ENCODE measurements around the gene PRTFDC1. TPM values are rescaled to one million over a fixed set of nuclear protein-coding genes. Genes with fewer than 3 reads are reported as not detected.

PRTFDC1 gene, protein sequence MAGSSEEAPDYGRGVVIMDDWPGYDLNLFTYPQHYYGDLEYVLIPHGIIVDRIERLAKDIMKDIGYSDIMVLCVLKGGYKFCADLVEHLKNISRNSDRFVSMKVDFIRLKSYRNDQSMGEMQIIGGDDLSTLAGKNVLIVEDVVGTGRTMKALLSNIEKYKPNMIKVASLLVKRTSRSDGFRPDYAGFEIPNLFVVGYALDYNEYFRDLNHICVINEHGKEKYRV
- total RNA-seq (2022; extraction: Qiagen RNA extraction): 15.6 to 18.2 TPM (median 16.1 TPM) in 5 replicates

GRCh38 chr10:24952143-24952706 lies at the start of gene PRTFDC1:
Gene PRTFDC1 (minus strand): TSS chr10:24952606. CDS start chr10:24952575, 31 bp downstream.

Other genes with a start within 250 kb of the PRTFDC1 start
- gene ARHGAP21, start 228.7 kb downstream of the PRTFDC1 start, total RNA-seq (2022; extraction: Qiagen RNA extraction): 38.9 to 45.7 TPM (median 44.9 TPM) in 5 replicates
- gene ENKUR, start 63.6 kb upstream of the PRTFDC1 start, total RNA-seq (2022; extraction: Qiagen RNA extraction): 0.19 to 0.41 TPM (median 0.35 TPM) in 5 replicates
- 3.3 to 3.9 TPM (median 3.6 TPM) in 5 replicates for gene THNSL1, start 64.0 kb upstream of the PRTFDC1 start, total RNA-seq (2022; extraction: Qiagen RNA extraction)
- gene GPR158, start 222.4 kb upstream of the PRTFDC1 start, total RNA-seq (2022; extraction: Qiagen RNA extraction): 0.05 to 0.07 TPM (median 0.06 TPM) in 5 replicates

All from A549 treated with Mapracorat at 1 μM for 4 hours (cell line).